Measurements from ENCODE around the gene LRRC71.

Gene LRRC71

DNA sequence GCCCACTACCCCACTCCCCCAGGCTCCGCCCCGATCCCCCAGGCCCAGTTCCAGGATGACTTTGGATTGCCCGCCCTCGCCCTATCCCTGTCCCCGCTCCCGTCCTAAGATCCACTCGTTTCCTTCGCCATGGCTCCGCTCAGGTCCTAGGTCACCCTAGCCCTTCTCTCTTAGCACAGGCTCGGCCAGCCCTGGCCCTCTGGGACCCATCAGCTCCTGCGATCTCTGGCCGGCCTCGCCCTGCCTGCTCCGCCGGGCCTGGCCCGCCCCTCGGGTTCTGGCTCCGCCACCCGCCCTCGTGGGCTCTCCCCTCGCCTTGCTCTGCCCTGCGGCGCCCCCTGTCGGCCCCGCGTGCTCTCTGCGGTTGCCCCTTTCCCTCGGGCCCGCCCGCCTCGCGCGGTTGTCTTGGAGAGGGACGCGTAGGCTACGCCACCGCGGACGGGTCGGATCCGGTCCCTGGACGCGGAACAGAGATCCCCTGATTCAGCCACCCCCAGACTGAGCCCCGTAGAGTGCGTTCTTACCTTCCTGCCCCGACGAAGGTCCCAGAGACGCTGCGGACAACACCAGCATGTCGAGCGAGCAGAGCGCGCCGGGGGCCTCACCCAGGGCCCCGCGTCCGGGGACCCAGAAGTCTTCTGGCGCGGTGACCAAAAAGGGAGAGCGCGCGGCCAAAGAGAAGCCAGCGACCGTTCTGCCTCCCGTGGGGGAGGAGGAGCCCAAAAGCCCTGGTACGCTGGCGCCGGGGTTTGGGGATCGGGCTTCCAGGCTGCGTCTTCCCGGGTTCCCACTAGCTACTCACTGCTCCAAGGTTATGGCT lies at the start of gene LRRC71:
Gene LRRC71 (plus strand): TSS at position 400 of the 820 bp plus-strand sequence. CDS start 172 bp downstream, at position 572.
- peak; percentile 59 for DNase-seq

DNA sequence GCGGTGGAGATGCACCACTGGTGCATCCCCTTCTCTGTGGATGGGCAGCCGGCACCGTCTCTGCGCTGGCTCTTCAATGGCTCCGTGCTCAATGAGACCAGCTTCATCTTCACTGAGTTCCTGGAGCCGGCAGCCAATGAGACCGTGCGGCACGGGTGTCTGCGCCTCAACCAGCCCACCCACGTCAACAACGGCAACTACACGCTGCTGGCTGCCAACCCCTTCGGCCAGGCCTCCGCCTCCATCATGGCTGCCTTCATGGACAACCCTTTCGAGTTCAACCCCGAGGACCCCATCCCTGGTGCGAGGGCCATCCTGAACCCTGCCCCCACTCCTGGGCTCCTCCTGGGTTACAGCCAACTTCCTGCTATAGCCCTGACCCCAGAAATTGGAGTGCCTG lies 46.8 kb upstream of the LRRC71 start:
- no peak for DNase-seq

DNA sequence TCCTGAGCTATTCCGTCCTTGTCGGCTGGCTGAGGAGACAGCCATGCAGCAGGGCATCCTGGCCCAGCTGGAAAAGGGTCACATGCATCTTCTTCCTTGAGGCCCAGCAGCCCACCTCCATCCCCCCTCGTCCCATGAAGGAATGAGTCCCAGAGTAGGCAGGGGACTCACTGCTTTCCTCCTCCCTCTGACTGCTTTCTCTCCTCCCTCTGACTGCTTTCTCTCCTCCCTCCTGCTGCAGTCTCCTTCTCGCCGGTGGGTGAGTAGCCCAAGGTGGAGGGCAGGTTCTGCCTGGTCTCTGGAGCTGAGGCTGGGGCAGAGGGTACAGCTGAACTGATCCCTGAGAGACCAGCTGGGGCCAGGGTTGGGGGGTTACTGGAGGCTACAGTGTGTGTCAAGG lies 46.3 kb upstream of the LRRC71 start:
- no peak for DNase-seq

DNA sequence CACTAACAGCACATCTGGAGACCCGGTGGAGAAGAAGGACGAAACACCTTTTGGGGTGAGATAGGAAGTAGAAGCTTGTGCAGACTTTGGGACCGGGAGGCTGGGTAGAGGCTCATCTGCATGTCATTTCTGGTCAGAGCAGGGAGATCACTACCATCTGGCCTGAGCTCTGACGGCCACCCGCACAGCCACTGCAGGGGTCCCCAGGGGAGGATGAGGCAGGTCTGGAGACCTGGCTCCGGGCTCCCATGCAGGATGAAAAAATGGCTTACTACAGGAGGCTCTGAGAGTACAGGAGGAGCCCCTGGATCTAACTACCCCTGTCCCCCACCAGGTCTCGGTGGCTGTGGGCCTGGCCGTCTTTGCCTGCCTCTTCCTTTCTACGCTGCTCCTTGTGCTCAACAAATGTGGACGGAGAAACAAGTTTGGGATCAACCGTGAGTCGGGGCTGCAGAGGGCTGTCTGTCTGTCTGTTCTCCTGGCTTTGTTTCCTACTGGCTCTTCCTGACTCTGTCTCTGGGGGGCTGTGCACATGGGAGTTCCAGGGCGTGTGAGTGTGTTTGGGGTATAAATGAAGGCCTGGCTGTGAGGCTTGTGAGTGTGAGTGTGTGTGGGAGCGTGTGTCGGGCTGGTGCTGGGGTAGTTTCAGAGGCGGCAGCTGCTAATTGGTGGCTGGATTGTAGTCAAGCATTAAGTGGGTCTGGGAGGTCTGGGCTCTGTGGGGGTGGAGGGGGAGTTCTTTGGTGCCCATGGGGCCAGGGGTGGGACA lies 45.7 kb upstream of the LRRC71 start:
- no peak for DNase-seq

DNA sequence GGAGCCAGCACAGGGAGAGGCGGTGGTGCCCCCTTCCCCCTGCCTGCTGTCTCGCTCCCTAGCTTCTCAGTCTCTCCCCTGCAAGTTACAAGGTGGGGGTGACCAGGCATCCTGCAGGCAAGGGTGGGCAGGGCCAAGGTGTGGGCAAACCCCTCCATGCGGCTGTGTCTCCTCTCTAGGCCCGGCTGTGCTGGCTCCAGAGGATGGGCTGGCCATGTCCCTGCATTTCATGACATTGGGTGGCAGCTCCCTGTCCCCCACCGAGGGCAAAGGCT lies 45.2 kb upstream of the LRRC71 start:
- DNase-seq = no peak

DNA sequence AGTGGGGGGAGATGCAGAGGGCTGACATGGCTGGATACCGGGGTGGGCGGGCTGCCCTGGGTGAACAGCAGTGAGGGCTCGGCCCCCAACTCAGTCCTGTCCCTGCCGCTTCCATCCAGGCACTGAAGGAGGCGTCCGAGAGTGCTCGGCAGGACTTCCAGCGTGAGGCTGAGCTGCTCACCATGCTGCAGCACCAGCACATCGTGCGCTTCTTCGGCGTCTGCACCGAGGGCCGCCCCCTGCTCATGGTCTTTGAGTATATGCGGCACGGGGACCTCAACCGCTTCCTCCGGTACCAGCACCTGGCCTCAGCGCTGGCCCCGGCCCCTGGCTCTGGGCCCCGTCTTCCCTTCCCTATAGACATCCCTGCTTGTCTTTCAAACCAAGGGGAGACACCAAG lies 44.2 kb upstream of the LRRC71 start:
- no peak for DNase-seq

DNA sequence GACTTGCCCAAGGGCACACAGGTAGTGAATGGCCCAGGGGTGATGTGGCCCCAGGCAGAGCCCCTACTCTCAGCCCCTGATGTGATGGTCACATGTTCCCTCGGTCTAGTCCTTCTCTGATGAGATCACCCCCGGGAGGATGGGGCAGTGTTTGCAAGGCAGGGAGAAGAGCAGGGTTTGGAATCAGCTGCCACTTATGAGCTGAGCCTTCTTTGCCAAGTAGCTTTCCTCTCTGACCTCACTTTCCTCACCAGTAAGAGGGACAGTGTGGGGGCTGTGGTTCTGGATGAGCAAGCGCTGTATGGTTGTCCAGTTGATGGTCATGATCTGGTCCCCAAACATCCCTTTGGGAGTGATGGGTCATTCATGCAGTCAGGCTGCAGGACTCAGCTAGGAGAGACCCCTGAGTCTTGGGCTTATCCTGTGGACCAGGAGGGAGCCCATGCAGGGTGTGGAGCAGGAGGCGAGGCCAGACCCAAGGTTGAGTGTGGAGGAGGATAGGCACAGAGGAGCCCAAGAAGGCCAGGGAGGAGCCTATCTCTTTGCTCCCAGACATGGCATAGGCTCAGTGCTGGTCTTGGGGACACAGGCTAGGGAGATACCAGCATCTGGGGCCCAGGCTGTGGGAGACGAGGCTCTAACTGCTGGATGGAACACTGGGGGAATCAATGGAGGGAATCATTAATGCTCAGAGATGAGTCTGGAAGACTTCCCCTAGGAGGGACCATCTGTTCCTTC lies 42.8 kb upstream of the LRRC71 start:
- no peak for DNase-seq

DNA sequence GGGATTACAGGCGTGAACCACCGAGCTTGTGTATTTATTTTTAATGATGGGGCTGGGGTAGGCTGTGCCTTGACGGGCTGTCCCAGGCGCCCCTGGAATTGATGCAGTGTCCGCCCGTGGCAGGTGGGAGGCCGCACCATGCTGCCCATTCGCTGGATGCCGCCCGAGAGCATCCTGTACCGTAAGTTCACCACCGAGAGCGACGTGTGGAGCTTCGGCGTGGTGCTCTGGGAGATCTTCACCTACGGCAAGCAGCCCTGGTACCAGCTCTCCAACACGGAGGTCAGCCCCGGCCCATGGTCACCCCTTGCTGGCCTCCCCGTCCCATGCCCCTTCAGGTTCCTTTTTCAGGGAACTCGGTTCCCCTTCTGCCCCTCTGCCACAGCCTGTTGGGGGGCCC lies 40.6 kb upstream of the LRRC71 start:
- no peak for DNase-seq

DNA sequence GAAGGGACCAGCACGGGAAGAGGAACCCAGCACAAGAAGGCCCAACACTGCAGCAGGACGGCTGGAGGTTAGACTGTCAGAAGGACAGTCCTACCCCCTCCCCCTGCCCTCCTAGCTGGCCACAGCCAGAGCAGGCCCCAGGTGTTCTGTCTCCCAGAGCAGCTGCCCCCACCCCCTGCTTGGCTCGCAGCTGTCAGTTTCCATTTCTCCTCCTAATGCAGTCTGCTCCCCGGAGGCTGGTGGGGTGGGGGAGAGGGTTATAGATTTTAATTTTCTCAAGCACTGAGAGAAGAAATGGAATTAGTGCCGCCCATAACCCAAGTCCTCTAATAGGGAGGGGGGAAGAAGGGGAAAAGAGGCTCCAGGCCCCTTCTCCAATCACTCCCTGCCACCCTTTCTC lies 40.0 kb upstream of the LRRC71 start:
- no peak for DNase-seq

DNA sequence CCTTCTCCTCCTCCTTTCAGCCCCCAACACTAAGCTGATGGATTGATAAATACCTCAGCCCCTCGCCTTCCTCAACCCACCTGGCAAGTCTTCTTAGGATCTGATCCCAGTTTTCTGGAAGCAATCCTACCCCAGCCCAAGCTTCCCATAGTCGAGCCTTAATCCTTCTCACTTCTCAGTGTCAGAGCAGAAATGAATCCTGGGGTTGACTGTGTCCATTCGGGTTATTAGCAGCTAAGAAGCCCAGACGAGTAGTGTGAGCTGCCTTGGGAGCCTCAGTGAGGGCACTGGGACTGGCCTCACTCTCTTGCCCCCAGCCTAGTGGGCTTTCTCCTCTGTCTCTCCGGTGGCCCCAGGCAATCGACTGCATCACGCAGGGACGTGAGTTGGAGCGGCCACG lies 39.3 kb upstream of the LRRC71 start:
- DNase-seq = no peak

DNA sequence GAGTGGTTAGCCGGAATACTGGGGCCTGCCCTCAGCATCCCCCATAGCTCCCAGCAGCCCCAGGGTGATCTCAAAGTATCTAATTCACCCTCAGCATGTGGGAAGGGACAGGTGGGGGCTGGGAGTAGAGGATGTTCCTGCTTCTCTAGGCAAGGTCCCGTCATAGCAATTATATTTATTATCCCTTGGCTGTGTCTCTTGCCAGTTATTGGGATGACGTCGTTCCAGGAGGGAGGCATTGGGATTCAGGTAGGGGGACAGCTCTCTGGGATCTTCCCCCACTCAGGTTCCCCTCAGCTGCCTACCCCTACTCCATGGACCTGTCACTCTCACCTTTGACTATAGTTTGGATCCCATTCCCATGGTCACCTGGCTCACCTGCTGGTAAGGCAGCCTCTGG lies 38.8 kb upstream of the LRRC71 start:
- DNase-seq = no peak

DNA sequence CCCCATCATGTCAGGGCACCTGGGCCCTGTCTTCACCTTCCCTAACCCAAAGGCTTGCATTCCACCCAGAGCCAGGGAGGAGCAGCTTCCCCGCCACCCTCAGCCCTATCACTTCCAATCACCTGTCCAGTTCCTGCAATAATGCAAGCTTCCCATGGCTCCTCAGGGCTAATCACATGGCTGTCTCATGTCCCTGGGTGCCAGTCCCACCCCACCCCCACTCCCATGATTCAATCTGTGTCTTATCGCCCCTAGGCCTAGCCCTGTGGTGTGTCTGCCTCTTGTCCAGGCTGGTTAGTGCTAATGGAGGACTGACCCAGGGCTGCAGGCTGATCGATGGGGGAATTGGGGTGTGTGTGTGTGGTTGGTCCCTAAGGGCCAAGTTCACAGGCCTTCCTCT lies 37.9 kb upstream of the LRRC71 start:
- no peak for DNase-seq

DNA sequence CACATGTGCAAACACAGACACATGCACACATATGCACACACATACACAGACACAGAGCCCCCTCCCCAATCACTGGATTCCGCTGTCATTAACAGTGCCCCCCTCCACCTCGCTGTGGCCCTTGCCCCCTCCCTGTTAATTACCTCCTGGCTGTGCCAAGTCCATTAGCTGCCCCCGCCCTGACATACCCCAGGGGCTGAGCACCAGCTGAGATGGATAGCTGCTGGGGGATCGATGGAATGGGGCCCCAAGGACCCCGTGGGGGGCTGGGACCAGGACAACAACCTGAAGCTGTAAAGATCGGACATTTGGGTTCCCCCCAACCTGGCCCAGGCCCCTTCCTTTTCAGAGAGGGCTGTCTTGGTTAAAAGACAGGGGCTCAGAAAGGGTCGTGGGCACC lies 36.5 kb upstream of the LRRC71 start:
- DNase-seq = no peak

DNA sequence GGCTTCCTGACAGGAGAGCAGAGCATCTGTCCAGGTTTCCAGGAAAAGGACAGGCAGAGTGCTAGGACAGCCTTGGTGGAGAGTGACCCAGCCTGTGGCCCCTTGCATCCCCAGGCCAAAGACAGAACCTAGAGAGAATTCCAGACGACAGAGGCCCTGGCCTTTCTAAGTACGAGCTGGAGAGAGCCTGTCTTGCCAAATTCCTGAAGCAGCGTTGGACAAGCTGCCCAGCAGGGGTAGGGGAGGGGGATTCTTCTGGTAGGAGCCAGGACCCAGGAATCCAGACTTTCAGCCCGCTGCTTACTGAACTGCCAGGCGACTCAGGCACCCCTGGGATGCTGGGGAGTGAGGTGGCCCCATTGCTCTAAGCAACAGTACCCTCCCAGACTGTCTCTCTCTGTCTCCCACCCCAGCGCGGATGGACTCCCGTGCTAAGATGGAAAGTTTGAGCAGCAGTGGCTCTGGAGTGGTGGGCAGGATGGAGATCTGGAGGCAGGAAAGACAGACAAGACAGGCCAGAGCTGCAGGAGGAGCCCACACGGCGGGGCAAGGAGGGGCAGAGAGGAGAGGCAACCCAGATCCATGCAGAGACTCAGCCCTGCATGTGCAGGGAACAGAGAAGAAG lies 35.8 kb upstream of the LRRC71 start:
- no peak for DNase-seq

DNA sequence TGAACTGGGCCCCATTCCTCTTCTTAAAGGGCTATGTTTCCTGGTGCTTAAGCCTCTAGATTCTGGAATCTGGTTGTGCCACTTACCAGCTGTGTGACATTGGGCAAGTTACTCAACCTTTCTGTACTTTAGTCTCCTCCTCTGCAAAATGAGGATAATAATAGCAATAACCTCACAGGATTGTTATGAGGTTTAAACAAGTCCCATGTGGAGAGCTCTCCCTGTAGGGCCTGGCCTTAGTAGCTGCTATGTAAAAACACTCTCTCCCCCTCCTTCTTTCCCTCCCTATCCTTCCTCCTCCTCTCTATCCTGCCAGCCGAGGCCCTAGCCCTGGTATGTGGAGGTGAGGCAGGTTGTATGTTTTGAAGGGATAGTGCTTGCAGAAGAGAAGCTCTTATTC lies 35.1 kb upstream of the LRRC71 start:
- DNase-seq = no peak

DNA sequence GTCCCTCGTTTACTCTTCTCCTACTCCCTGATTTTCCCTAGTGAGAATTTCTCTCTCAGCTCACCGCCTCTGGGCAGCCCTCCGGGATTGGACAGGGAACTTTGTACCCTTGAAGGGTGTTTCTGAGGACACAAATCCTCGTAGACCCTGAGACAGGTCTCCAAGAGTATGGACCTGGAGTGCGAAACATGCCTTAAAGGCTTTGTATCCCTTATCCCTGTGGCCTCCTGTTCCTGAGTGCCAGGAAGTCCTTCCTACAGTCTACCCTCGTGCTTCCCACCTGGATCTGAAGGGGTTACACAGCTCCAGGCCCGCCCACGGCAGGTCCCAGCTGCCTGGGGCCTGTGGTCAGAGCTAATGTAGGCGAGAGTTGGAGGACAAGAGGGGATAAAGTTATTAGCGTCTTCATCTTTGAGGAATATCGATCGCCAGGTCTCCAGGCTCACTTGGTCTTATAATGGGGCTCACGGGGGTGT lies 34.5 kb upstream of the LRRC71 start:
- no peak for DNase-seq

DNA sequence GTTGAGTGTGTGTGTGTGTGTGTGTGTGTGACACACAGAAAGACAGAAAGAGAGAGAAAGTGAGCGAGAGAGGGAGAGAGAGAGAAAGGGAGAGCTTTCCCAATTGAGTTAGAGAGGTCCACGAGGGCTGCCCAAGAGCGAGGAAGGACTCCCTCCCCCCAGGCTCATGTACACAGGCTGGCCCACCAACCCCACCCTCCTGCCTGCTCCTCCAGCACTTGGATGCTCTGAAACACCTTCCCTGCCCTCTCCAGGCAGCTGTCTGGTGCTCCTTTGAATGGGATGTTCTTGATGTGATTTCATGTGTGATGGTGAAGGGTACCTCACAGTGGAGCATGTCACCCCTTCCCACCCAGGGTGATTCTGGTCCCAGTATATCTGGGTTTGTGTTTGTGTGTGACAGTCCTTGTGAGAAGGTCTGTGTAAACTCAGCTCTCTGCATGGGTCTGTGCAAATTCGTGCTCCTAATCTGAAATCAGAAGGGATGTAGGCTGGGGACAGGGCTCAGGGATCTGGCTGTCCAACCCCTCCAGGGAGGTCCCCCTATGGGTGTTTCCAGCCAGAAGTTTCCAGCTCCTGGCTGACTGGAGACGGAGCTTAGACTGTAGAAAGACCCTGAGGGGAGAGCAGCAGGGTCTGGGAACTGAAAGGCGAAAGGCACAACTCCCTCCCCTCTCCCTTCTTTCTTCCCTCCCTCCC lies 33.7 kb upstream of the LRRC71 start:
- no peak for DNase-seq

DNA sequence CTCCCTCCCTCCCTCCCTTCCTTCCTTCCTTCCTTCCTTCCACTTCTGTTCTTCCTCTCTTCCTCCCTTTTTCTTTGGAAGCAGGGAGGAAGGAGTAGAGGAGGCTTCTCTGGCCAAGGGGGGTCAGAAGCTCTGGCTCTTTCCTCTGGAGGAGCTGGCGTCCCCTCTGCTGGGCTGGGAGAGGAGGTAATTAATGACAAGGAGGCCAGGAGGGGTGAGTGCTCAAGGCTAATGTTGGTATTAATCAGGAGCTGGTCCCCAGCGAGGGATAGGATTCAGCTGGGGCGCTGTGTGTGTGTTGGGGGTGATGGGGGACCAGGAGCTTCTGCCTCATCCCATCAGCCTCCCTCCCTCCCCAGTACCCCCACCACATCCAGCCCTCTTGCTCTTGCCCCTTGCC lies 33.1 kb upstream of the LRRC71 start:
- DNase-seq = no peak

DNA sequence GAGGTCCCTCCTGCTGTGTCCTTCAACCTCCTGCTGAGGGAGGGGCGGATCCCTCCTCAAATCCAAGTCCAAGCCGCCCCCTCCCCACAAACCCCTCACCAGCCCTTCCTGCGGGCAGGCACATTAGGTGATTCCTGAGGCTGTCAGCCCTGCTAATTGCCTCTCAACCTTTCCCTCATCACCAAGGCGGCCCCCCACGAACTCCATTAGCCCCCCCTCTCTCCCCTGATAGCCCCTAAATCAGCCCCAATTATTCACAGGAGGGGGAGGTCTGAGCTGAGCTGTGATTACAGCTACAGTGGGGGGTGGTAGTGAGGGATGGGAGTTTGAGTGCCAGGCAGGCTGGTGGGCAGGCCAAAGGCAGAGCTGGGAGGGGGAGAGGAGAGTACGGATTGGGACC lies 32.7 kb upstream of the LRRC71 start:
- no peak for DNase-seq

DNA sequence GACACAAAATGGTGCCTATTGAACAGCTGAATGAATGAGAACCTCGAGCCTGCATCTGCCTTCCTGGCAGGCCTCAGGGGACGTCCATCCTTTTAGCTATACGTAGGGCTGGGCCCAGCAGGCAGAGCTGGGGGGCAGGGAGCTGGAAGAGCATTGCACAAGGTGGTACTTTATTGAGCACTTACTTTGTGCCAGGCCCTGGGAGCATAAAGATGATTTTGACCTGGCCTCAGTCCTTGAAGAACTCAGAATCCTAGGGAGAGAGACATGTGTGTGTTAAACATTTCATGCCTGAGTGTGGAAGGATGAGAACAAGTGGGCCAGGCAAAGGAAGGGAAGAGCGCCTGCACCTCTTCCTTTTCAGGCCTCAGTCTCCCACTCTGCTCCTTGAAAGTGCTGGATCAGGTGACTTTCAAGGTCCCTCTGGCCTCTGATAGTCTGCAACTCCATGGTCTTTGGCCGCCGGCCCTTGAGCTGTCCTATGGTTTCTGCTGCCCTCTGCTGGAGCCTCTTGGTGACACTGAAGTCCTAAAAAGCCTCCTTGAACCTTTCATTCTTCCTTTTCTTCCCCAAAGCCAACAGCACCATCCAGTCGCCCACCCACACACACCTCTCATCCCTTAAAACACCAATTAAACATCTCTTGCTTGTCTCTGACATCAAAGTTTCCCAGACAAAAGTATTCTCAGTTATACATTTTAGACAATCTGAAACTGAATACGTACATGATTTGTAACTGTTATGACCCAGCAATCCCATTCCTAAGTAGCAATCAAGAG lies 30.4 kb upstream of the LRRC71 start:
- DNase-seq = peak; percentile 84

DNA sequence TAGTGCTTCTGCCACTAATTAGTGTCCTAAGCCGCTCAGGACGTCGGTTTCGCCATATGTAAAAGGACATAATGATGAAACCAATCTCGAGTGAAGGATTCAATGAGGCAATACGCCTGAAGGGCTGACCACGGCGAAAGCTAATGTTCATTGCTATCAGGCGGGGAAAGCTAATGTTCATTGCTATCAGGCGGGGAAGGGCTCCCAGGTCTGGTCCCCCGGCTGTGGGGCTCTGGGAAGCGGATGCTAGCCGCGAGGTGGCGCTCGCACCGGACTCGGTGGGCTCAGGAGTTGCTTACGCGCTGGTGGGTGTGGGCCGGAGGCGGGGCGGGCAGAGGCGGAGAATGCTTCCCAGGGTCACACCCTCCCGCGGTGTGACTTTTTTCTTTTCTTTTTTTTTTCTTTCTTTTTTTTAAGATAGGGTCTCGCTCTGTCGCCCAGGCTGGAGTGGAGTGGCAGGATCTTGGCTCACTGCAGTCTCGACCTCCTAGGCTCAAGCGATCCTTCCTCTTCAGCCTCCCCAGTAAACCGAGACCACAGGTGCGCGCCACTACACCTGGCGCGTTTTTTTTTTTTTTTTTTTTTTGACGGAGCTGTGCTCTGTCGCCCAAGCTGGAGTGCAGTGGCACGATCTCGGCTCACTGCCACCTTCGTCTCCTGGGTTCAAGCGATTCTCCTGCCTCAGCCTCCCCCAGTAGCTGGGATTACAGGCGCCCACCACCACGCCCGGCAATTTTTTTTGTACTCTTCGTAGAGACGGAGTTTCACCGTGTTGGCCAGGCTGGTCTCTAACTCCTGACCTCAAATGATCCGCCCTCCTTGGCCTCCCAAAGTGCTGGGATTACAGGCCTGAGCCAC lies 28.0 kb upstream of the LRRC71 start:
- DNase-seq = peak; percentile 51
